Endothelial cell of umbilical vein (primary cell): ENCODE results near the gene KLK1. TPM values are rescaled to one million over a fixed set of nuclear protein-coding genes. Genes with fewer than 3 reads are reported as not detected.

Source experiments
- BruUV-seq: library from RNA; stranded (reverse); fragments of 400-500 nt; replicated peaks from 2 replicates; lab custom pipeline; 2021; lab: Mats Ljungman, UMichigan
- CTCF ChIA-PET: fragments of 300-600, 350-600 bp; sonication (Branson Sonifier 250); formaldehyde crosslinking; loops from one replicate; lab custom pipeline; 2021; ENCODE audit warnings: antibody characterized with exemption, inconsistent platforms; lab: Charles Lee
- POLR2A ChIA-PET: fragments of 300-600, 350-600 bp; sonication (Branson Sonifier 250); formaldehyde crosslinking; loops from one replicate; lab custom pipeline; 2021; ENCODE audit warnings: antibody characterized with exemption, inconsistent platforms; lab: Charles Lee
- DNase-seq: peaks from one replicate; pipeline ENCODE4 v3.0.0-alpha.2; 2011; ENCODE audit warnings: low read depth, low spot score
- FAIRE-seq: peaks from 2 replicates; lab custom pipeline; 2011; peaks lifted over from hg19 to GRCh38; lab: Jason Lieb, UNC
- H2AFZ ChIP-seq: 2 replicates; pipeline ENCODE4 v1.6.0; 2012; ENCODE audit warnings: low read depth, low read length, control low read depth, inconsistent platforms
- H3K27ac ChIP-seq: 2 replicates; pipeline ENCODE4 v1.5.1; 2011; ENCODE audit warnings: low read depth, mild to moderate bottlenecking, control low read depth, low read length, moderate library complexity; ENCODE audit not compliant: insufficient read depth
- H3K27me3 ChIP-seq, 2 experiments: 2 replicates each; pipeline versions ENCODE4 v1.6.0 to v1.6.1; 2011; ENCODE audit warnings: low read length in 2 of 2, mixed read lengths in 1 of 2; ENCODE audit not compliant: control insufficient read depth in 2 of 2, insufficient read depth in 2 of 2
- H3K36me3 ChIP-seq, 2 experiments: 2 replicates in 1 of 2; 3 replicates in 1 of 2; pipeline ENCODE4 v1.5.1; 2011; ENCODE audit warnings: low read length in 2 of 2, mild to moderate bottlenecking in 1 of 2, moderate library complexity in 1 of 2; ENCODE audit not compliant: control insufficient read depth in 2 of 2, insufficient read depth in 2 of 2; ENCODE audit errors: extremely low read depth in 1 of 2
- H3K4me1 ChIP-seq: 3 replicates; pipeline ENCODE4 v1.5.1; 2011; ENCODE audit warnings: mild to moderate bottlenecking, low read length; ENCODE audit not compliant: control insufficient read depth, insufficient read depth; ENCODE audit errors: extremely low read depth
- H3K4me2 ChIP-seq: 2 replicates; pipeline ENCODE4 v1.6.1; 2011; ENCODE audit warnings: low read length, control low read depth, mixed read lengths; ENCODE audit not compliant: insufficient read depth
- H3K4me3 ChIP-seq, 3 experiments: fragments of 200-600 bp in 1 of 3; sonication (generic), shearing (Covaris generic) in 1 of 3; replicated peaks in 1 of 3; 2 replicates each; pipeline ENCODE4 v1.5.1; 2011 to 2016; ENCODE audit warnings: control low read depth in 3 of 3, low read length in 3 of 3, mild to moderate bottlenecking in 2 of 3, inconsistent platforms in 1 of 3, low read depth in 1 of 3, moderate library complexity in 1 of 3; ENCODE audit not compliant: insufficient read depth in 1 of 3
- H3K79me2 ChIP-seq: 2 replicates; pipeline ENCODE4 v1.6.0; 2012; ENCODE audit warnings: low read length, inconsistent platforms; ENCODE audit not compliant: control insufficient read depth, insufficient read depth
- H3K9ac ChIP-seq: replicated peaks from 2 replicates; pipeline ENCODE3; 2011; ENCODE audit warnings: low read length, control low read depth; ENCODE audit not compliant: insufficient read depth; ENCODE audit errors: extremely low read depth
- H3K9me1 ChIP-seq: replicated peaks from 3 replicates; pipeline ENCODE4 v1.6.0; 2011; ENCODE audit warnings: mild to moderate bottlenecking, low read length; ENCODE audit not compliant: control insufficient read depth, insufficient read depth; ENCODE audit errors: extremely low read depth
- H3K9me3 ChIP-seq: replicated peaks from 2 replicates; pipeline ENCODE4 v1.5.1; 2012; ENCODE audit warnings: low read length, inconsistent platforms; ENCODE audit not compliant: control insufficient read depth, insufficient read depth
- H4K20me1 ChIP-seq: replicated peaks from 2 replicates; pipeline ENCODE3; 2011; ENCODE audit warnings: mild to moderate bottlenecking, low read length; ENCODE audit not compliant: control insufficient read depth, insufficient read depth; ENCODE audit errors: extremely low read depth
- EZH2 ChIP-seq: IDR thresholded peaks from 2 replicates; pipeline ENCODE4 v1.6.1; 2012; ENCODE audit warnings: borderline replicate concordance, low read depth, mild to moderate bottlenecking, moderate library complexity, low read length, inconsistent platforms; ENCODE audit not compliant: severe bottlenecking
- FOS ChIP-seq: IDR thresholded peaks from 2 replicates; pipeline ENCODE4 v1.6.1; 2011; ENCODE audit warnings: mild to moderate bottlenecking, low read length, moderate library complexity, borderline replicate concordance; ENCODE audit not compliant: insufficient read depth
- GATA2 ChIP-seq: IDR thresholded peaks from 2 replicates; pipeline ENCODE4 v1.7.0; 2011; ENCODE audit warnings: low read depth, mild to moderate bottlenecking, moderate library complexity, mixed read lengths, low read length; ENCODE audit not compliant: insufficient read length, insufficient read depth
- JUN ChIP-seq: IDR thresholded peaks from 2 replicates; pipeline ENCODE4 v1.6.1; 2011; ENCODE audit warnings: borderline replicate concordance, low read depth; ENCODE audit not compliant: insufficient read length, insufficient read depth
- MAX ChIP-seq: IDR thresholded peaks from 2 replicates; pipeline ENCODE4 v1.6.1; 2011; ENCODE audit not compliant: insufficient read depth, insufficient read length
- MYC ChIP-seq: IDR thresholded peaks from one replicate; pipeline ENCODE4 v1.6.1; 2011; ENCODE audit warnings: mild to moderate bottlenecking, low read depth, low read length
- POLR2A ChIP-seq: IDR thresholded peaks from 2 replicates; pipeline ENCODE4 v1.6.1; 2012; ENCODE audit warnings: low read depth, mild to moderate bottlenecking, control low read depth, low read length
- POLR2AphosphoS5 ChIP-seq: IDR thresholded peaks from 2 replicates; pipeline ENCODE4 v1.6.1; 2012; ENCODE audit warnings: low read depth, mild to moderate bottlenecking, control low read depth, low read length, moderate library complexity; ENCODE audit not compliant: insufficient read depth
- dilution Hi-C: fragments of 300-500 bp; cut with MboI; formaldehyde crosslinking; loops from one replicate; pipeline ENCODE4 v1.15.0; 2019; ENCODE audit warnings: low sequenced_read_pairs; ENCODE audit not compliant: extremely low pct_ligation_motif_present
- intact Hi-C: fragments of 100-400 bp; cut with micrococcal nuclease; formaldehyde crosslinking; loops from one replicate; pipeline ENCODE4 v1.10.0; 2022
- polyA plus RNA-seq, 4 experiments: library from polyadenylated mRNA; depleted of rRNA in 3 of 4; stranded (reverse) in 3 of 4; unstranded in 1 of 4; fragments of >200 nt; gene quantifications; 2 replicates each; pipeline versions ENCODE4 v1.2.1 to v1.2.3, GENCODE V29; 2011 to 2012; ENCODE audit warnings: missing spikeins in 1 of 4
- total RNA-seq: library from RNA; stranded (reverse); gene quantifications from 2 replicates; pipeline ENCODE4 v1.2.3, GENCODE V29; 2021
- TF ChIP-seq, protein P1 (sequence below), 2 donors: IDR thresholded peaks; 1 replicate in 1 of 2; 2 replicates in 1 of 2; pipeline ENCODE4 v1.5.1; 2011; ENCODE audit warnings: low read length in 2 of 2, mild to moderate bottlenecking in 2 of 2, moderate library complexity in 2 of 2, control low read depth in 1 of 2, inconsistent platforms in 1 of 2, low read depth in 1 of 2; ENCODE audit not compliant: insufficient read depth in 1 of 2; ENCODE audit errors: extremely low read depth in 1 of 2

The KLK1 gene
- total and polyA plus RNA-seq, 2 donors (not counting 3 experiments of a cell fraction or from before 2014, with no cell fraction given): 0.08 TPM; not detected in 1

DNA sequence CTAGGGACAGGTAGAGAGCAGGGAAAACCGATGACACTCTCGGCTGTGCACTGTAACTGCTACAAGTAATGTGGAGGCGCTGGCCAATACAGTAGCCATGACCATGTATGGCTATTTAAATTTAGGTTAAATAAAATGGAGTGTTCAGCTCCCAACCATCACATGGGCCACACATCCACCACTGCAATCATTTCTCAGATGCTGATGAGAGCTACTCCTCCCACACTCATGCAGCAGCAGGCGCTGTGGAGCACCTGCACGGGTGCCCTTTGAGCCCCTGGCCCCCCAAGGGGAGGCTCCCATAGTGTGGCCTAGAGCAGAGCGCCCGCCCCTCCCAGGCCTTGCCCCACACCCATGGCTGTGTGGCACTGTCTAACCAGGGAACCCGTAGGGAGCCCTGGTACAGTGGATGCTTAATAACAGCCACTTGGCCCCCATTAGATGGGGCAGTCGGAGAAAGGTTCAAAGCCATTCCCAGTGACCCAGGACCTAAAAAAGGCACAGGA lies 27.4 kb downstream of the KLK1 start:
- H4K20me1 ChIP-seq: no peaks in the 10 kb centered on the region
- CTCF ChIA-PET: no interaction called here
- no TSS peak for BruUV-seq
- POLR2A ChIA-PET: interaction anchor here (2.1 kb wide), 1 partner anchor 9 kb away, joined by 6 read pairs; no protein-coding TSS in a partner anchor
- H2AFZ ChIP-seq: no peak overlapping the region
- peaks cover 15 to 22% of the 10 kb centered on the region in 2 experiments for H3K36me3 ChIP-seq
- no peaks in the 10 kb centered on the region for H3K9me3 ChIP-seq
- no peak overlapping the region for H3K4me3 ChIP-seq
- no peak for TF ChIP-seq MAX
- TF ChIP-seq JUN: no peak
- TF ChIP-seq EZH2: no peak
- TF ChIP-seq MYC: no peak
- TF ChIP-seq, protein P1, sequence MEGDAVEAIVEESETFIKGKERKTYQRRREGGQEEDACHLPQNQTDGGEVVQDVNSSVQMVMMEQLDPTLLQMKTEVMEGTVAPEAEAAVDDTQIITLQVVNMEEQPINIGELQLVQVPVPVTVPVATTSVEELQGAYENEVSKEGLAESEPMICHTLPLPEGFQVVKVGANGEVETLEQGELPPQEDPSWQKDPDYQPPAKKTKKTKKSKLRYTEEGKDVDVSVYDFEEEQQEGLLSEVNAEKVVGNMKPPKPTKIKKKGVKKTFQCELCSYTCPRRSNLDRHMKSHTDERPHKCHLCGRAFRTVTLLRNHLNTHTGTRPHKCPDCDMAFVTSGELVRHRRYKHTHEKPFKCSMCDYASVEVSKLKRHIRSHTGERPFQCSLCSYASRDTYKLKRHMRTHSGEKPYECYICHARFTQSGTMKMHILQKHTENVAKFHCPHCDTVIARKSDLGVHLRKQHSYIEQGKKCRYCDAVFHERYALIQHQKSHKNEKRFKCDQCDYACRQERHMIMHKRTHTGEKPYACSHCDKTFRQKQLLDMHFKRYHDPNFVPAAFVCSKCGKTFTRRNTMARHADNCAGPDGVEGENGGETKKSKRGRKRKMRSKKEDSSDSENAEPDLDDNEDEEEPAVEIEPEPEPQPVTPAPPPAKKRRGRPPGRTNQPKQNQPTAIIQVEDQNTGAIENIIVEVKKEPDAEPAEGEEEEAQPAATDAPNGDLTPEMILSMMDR (IDR thresholded peaks at IDR 0.05; ENCODE audit: extremely low read depth in 1 of 2, insufficient read depth in 1 of 2, low read depth in 1 of 2, low read length in 2 of 2): no peak
- TF ChIP-seq FOS: no peak
- no peak for TF ChIP-seq POLR2A
- TF ChIP-seq POLR2AphosphoS5: no peak
- no peak for TF ChIP-seq GATA2
- no peak for FAIRE-seq
- no peak overlapping the region for H3K9ac ChIP-seq
- H3K4me1 ChIP-seq: no peaks in the 10 kb centered on the region
- H3K27ac ChIP-seq: no peak overlapping the region
- no peaks in the 10 kb centered on the region for H3K27me3 ChIP-seq
- H3K79me2 ChIP-seq: peaks cover 22% of the 10 kb centered on the region
- dilution Hi-C loops: no loop called here
- DNase-seq: no peak
- H3K4me2 ChIP-seq: no peak overlapping the region
- no peaks in the 10 kb centered on the region for H3K9me1 ChIP-seq
- intact Hi-C loops: no loop called here
